Cardiac septum (tissue), 1 donor: Measurements from ENCODE around the gene AKAP5. TPM values are rescaled to one million over a fixed set of nuclear protein-coding genes. Genes with fewer than 3 reads are reported as not detected.

Source experiments
- DNase-seq: peaks from one replicate; pipeline ENCODE4 v3.0.0-alpha.2; 2020; ENCODE audit warnings: low spot score
- intact Hi-C: fragments of 100-400 bp; cut with DNase I; formaldehyde crosslinking; loops from one replicate; pipeline ENCODE4 v1.14.0; 2022
- total RNA-seq: library from RNA; stranded (reverse); fragmentation: NEBNext Ultra II Directional; extraction: Animal tissue kit (Norgen Biotek cat#: 25700); gene quantifications from one replicate; pipeline ENCODE4 v1.2.1, GENCODE V29; 2021
- donor health status: DM: no; HTN: no; CAD: no.

AKAP5 gene
- total RNA-seq, 1 donor from 2014 or later: 0.51 TPM

DNA sequence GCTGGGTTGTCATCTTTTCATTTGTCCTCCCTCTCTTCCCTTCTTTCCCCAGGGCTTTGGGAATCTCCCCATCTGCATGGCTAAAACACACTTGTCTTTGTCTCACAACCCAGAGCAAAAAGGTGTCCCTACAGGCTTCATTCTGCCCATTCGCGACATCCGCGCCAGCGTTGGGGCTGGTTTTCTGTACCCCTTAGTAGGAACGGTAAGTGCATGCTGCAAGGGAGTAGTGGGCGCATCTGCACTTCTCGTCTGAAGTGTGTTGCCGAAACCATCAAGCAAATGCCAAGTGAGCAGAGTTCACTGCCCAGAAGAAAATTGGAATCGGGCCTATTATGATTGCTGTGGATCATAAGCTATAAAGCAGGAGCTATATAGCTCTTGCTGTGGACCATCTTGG lies 10.6 kb upstream of the AKAP5 start:
- intact Hi-C loops: no loop called here
- DNase-seq: no peak

DNA sequence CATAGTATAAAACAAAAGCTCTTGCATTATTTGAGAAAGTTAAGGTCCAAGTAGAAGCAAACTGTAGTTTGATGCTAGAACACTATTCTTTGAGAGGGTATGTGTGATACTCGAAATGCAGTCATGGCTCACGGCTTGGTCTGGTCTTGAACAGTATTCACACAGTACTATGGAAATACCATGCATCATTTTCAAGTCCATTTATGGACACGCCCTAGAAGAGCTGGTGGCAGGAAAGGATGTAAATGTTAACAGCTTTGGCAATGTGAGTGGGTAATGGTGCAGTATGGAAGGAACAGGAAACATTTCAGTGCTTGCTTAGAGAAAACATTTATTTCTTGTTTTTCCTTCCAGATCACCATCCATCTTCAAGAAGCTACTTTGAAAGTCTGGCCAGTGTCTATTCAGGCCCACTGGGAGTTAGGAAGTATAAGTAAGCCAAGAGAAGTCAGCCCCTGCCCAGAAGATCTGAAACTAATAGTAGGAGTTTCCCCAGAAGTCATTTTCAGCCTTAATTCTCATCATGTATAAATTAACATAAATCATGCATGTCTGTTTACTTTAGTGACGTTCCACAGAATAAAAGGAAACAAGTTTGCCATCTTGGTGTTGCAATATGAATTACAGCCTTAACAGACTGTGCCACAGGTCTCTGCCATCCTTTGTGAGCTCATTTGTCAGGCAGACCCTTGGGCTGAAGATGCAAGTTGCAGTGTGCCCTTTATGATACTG lies 5.7 kb upstream of the AKAP5 start:
- intact Hi-C loops: no loop called here
- DNase-seq: no peak

DNA sequence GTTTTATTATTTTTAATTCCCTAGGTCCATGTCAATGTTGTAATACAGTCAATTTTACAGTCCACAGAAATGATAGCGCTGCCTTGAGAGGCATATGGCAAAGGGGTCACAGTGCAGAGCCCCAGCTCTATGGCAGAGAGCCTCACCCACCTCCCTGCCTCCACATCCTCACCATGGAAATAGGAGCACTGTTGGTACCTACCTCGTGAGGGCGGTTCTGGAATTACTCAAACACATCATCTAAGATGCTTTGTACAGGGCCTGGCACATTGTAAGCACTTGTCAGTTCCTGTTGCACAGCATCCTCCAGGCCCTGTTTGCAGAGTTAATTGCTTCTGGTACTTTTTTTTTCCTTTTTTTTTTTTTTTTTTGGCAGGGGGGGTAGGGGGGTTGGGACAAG lies 4.1 kb upstream of the AKAP5 start:
- no peak for DNase-seq
- intact Hi-C loops: no loop called here

DNA sequence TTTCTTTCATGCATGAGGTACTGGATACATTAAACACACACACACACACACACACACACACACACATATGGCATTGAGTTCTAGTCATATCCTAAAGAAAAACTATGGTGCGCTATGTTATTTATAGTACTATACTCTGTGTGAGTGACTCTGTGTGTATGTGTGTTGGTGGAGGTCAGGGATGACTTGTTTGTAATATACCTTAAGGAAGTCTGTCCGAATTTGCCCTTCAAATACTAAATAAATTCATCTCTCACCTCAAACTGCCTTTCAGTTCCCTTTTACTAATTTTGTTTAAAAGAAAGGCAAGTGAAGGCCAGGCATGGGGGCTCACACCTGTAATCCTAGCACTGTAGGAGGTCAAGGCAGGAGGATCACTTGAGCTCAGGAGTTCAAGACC lies 2.1 kb upstream of the AKAP5 start:
- intact Hi-C loops: no loop called here
- DNase-seq: no peak

DNA sequence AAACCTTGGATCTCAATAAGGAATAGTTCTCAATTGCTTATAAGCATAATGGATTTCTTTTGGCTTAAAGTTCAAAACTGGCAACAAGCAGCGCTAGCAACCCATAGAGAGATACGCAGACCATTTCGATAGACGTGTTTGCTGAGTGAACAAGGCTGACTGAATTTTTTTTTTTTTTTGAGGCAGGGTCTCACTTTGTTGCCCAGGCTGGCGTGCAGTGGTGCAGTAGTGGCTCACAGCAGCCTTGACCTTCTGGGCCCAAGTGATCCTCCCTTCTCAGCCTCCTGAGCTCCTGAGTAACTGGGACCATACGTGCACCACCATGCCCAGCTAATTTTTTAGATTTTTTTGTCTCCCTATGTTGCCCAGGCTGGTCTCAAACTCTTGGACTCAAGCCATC lies 1.4 kb upstream of the AKAP5 start:
- DNase-seq: no peak
- intact Hi-C loops: no loop called here

DNA sequence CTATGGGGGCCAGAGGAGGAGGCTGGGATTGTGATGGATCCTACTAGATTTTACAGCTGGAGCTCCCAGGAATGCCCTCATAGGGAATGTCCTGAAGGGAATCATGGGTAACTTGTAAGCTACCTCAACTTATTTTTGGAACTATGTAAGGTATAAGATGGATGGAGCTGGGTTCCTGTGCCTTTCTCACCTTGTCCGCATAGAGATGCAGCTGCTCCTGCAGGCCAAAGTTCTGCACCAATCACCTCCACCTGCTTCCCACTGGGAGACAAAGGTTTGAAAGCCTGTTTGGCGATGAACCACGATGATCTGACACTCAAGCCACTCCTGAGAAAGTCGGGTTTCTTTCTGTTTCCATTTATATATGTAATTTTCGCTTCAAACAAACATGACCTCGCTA lies 648 bp upstream of the AKAP5 start:
- intact Hi-C loops: no loop called here
- DNase-seq: no peak

DNA sequence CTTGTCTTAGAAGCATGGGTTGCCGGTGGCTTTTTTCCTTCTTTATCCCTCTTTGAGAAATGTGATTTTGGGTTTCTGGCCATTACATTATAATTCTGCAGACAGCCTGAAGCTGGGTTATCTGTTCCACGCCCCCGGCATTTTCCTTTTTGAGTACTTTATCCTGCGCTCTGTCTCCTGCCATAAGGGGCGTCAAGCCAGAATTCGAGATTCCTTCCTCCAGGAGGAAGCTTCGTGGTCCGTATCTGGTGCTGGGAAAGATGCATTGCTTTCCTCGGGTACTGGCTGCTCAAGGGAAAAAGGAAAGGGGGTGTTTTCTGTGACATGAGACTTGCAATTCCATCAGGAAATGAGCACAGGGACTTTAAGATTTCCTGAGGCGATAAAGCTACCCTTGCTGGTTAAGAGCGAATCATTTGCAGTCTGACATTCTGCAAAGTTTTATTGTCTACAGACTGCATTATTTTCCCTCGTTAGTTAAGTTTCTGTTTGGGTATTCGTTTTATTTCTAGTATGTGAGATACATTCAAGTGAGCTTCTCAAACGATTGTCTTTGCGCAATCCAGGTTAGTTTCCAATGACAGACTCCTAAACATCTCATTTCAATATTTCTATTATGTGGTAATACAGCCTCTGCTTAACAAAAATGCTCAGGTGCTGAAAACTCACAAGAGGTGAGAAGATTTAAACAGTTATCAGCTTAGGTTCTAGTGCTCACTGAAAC lies 694 bp downstream of the AKAP5 start:
- intact Hi-C loops: no loop called here
- no peak for DNase-seq

DNA sequence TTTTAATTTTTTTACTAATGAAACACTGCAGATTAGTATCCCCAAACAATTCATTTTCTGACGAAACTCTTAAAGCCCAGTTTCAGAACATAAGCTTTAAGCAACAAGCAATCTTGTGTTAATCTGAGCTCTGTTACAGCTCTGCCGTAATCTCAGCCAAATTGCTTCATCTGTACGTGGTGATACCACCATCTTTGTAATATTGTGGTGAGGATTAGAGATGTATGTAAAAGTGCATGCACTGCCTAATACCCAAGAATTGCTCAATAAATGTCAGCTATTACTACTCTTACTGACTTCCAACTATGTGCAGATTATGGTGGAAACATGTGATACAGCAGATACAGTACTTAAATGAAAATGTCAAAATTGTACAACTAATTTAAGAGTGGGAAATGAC lies 1.8 kb downstream of the AKAP5 start:
- intact Hi-C loops: no loop called here
- DNase-seq: no peak

DNA sequence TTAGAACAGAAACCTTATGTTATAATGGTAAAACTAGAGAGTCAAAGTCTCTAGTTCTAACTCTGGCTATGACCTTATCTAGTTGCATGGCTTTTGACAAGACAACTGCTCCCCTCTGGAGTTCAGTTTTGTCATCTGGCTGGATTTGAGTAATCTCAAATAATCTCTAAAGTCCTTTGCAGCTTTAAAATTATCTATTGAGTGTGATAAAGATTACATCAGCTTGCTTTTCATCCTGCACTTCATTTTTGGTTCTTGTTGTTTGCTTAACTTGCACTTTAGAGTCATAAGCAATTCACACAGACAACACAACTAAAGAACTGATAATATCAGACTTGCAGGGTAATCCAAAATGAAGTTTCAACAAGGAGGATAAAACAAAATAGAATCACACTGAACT lies 2.3 kb downstream of the AKAP5 start:
- DNase-seq: no peak
- intact Hi-C loops: no loop called here

DNA sequence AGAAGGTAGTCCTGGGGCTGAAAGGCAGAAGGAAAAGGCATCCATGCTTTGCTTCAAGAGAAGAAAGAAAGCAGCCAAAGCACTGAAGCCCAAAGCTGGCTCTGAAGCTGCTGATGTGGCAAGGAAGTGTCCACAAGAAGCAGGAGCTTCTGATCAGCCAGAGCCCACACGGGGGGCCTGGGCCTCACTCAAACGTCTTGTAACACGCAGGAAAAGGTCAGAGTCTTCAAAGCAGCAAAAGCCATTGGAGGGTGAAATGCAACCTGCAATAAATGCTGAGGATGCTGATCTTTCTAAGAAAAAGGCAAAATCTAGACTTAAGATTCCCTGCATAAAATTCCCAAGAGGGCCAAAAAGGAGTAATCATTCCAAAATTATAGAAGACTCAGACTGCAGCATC lies 3.2 kb downstream of the AKAP5 start:
- intact Hi-C loops: no loop called here
- no peak for DNase-seq

DNA sequence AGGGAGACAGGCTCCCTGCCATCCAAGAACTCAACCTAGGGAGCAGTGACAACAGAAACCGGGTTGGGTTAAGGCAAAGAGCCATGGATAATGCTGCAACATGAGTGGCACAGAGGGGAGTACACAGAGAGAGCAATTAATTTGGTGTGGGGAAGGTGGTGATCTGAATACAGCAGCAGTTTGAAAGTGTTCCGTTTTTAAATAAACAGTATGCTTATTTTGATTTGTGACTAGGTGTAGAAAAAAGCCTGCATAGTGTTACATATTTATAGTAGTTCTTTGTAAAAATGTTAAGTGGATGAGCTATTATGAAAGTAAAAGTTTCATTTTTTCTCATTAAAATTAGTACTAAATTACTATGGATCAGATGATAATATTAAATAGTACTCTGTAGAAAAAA lies 8.7 kb downstream of the AKAP5 start:
- DNase-seq: no peak
- intact Hi-C loops: no loop called here

DNA sequence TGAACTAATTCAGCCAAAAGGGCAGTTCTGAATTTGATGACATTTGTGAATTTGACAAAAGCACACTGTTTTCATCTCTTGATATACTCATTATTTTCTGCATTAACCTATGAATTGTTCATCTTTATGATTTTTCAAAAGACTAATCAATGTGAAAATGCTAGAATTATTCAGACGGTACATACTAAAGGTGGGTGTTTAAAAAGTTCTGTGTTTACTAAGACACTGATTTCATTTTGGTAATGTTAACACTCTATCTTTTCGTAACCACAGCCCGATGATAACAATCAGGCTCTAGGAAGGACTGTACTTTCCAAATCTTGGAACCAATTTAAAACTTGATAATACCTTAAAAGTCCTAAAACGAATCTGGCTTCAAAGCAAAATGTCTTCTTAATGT lies 9.4 kb downstream of the AKAP5 start:
- no peak for DNase-seq
- intact Hi-C loops: loop anchor here (5.0 kb wide), 2 partner anchors 42 to 132 kb away; no protein-coding TSS in a partner anchor

DNA sequence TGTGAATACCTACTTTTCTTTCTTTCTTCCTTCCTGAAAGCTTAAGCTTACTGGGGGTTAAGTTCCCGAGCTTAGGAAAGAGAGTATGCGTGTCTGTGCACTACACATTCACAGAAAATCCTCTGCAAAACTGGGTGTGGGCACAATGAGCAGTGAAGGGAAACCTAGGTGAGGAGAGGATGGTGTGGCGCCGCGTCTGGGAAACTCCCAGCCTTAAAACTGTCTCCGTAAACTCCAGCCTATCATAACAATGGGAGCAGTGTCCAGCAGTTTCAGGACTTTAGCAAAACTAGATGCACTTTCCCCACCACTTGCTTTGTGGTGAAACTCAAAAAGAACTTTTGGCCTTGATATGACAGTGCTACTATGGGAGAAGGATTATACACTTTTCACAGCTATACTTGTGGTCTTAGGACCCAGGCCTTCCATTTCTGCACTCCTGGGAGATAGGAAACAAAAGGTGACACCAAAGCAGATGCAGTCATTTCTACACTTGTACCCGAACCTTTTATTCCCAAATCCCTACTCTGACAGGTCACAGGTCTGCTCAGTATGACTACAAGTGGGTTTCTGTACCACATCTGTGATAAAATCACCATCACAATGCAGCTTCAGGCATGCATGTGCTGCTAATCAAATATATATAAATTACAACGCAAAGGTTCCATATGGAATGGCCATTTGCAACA lies 10.4 kb downstream of the AKAP5 start:
- no peak for DNase-seq
- intact Hi-C loops: loop anchor here (5.0 kb wide), 2 partner anchors 43 to 133 kb away; no protein-coding TSS in a partner anchor

DNA sequence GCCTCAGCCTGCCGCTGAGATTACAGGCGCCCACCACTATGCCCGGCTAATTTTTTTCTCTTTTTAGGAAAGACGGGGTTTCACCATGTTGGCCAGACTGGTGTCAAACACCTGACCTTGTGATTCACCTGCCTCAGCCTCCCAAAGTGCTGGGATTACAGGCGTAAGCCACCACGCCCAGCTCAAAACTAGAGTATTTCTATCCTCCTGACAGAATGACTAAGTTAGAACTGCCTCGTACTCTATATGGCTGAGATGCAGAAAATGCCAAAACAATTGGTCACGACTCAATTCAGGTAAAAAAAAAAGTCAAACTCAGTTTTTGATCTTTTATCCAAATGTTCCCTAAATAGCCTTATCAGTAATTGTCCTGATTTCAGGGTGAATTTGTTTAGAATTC lies 11.1 kb downstream of the AKAP5 start:
- DNase-seq: no peak
- intact Hi-C loops: loop anchor here (5.0 kb wide), 2 partner anchors 44 to 134 kb away; no protein-coding TSS in a partner anchor

DNA sequence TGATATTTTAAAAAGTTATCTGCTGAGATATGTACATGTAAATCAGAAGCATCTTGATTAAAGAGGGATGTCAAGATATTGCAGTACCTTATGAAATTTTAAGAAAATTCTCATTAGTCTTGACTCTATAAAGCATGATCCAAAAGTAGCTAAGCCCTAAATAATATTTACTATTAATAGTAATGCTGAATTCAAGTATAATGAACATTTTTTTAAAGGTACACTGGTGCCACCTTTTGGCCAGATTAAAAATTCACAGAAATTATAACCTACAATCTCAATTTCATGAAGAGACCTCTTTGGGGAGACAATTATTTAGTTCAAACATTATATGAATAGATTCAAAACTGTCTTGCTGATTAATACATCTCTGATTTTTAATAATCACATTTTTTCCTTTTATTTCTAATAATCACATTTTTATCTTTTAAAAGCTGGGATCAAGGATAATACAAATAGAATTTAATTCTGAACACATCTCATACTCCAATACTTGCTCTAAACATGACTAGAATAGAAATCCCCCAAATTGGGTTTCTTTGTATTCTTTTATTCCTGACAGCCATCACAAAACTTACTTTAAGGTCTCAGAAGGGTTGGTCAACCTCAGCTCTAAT lies 13.4 kb downstream of the AKAP5 start:
- DNase-seq: no peak
- intact Hi-C loops: loop anchor here (5.0 kb wide), 2 partner anchors 46 to 136 kb away; no protein-coding TSS in a partner anchor

DNA sequence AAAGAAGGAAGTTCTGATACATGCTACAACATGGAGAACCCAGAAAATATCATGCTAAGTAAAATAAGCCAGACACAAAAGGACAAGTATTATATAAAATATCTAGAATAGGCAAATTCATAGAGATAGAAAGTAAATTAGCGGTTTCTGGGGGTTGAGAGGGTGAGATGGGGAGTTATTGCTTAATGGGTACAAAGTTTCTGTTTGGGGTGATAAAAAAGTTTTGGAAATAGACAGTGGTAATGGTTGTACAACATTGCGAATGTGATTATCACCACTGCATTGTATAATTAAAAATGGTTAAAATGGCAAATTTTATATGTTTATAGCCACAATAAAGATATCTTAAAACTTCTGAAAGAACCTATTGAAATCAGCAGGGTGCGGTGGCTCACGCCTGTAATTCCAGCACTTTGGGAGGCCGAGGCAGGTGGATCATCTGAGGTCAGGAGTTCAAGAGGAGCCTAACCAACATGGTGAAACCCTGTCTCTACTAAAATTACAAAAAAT lies 23.3 kb downstream of the AKAP5 start:
- DNase-seq: no peak
- intact Hi-C loops: no loop called here

DNA sequence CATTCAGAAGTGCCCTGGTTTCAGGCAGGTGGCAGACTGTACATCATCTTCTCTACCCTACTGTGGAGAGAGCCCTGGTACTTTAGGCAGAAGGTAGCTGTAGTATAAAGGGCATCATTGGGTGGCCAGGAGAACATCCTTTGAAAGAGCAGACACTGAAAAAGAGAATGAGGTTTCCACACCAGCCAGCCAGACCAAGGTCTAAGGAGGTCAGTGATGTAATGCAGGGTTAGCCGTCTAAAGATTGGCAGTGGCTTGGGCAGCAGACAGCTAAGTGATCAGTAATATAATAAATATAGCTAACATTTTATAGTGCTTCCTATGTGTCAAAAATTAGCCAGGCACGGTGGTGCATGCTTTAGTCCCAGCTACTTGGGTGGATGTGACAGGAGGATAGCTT lies 26.3 kb downstream of the AKAP5 start:
- intact Hi-C loops: no loop called here
- no peak for DNase-seq

DNA sequence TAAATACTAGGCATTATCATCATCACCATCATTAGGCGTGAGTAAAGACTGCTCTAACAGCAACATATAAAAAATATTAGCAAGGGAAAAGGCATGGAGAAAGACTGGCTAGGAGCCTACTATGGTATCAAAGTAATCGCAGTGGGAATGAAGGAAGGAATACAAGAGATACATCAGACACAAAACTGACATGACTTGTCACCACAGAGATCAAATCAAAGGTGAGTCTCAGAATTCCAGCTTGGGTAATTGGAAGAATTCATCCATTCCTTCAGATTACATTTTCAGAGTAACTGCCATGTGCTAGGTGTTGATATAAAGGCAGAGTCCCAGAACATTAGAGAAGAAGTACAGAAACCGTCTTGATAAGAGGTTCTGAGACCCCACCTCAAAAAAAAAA lies 28.2 kb downstream of the AKAP5 start:
- intact Hi-C loops: no loop called here
- no peak for DNase-seq

DNA sequence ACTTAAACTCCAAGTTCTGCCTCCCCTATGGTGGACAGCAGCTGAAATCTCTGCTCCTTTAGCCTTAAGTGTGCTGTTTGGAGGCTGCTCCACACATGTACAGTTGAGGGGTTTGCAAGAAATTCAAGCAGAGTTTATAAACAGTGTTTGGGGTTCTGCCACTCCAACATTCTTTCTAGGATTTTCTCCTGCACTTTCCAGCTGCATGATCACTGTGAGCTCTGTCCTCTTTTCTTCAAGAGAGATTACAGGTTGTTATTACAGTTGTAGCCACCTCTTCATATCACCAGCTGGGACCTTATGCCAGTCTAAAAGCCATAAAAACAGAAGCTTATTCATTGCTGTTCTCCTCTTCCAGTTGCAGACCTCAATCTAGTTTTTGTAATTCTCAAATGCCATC lies 30.0 kb downstream of the AKAP5 start:
- no peak for DNase-seq
- intact Hi-C loops: no loop called here

DNA sequence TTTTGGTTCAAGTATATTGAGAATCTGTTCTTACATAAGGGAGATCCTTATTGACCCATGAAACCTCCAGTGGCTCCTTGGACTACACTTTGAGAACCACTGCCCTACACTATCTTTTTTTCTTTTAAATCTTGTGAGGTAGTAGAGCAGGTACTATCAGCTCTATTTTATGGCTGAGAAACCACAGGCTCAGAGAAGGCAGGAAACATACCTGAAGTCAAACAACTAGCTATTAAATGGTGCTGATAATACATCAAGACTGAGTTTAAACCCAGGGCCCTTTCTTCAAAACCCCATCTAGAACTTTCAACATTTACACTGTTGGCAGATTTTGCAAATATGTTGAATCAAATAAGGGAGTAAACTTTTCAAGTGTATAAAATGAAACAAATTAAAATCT lies 31.5 kb downstream of the AKAP5 start:
- intact Hi-C loops: no loop called here
- no peak for DNase-seq
